Endothelial cell of umbilical vein (primary cell): Measurements from ENCODE around the gene HMCN1.

Experiments used
- CTCF ChIP-seq, 2 donors: IDR thresholded peaks; 1 replicate in 1 of 2; 2 replicates in 1 of 2; pipeline ENCODE4 v1.5.1; 2011; ENCODE audit warnings: low read length in 2 of 2, mild to moderate bottlenecking in 2 of 2, moderate library complexity in 2 of 2, control low read depth in 1 of 2, inconsistent platforms in 1 of 2, low read depth in 1 of 2; ENCODE audit not compliant: insufficient read depth in 1 of 2; ENCODE audit errors: extremely low read depth in 1 of 2
- EZH2 ChIP-seq: IDR thresholded peaks from 2 replicates; pipeline ENCODE4 v1.6.1; 2012; ENCODE audit warnings: borderline replicate concordance, low read depth, mild to moderate bottlenecking, moderate library complexity, low read length, inconsistent platforms; ENCODE audit not compliant: severe bottlenecking
- JUN ChIP-seq: IDR thresholded peaks from 2 replicates; pipeline ENCODE4 v1.6.1; 2011; ENCODE audit warnings: borderline replicate concordance, low read depth; ENCODE audit not compliant: insufficient read length, insufficient read depth
- MYC ChIP-seq: IDR thresholded peaks from one replicate; pipeline ENCODE4 v1.6.1; 2011; ENCODE audit warnings: mild to moderate bottlenecking, low read depth, low read length
- POLR2A ChIP-seq: IDR thresholded peaks from 2 replicates; pipeline ENCODE4 v1.6.1; 2012; ENCODE audit warnings: low read depth, mild to moderate bottlenecking, control low read depth, low read length
- POLR2AphosphoS5 ChIP-seq: IDR thresholded peaks from 2 replicates; pipeline ENCODE4 v1.6.1; 2012; ENCODE audit warnings: low read depth, mild to moderate bottlenecking, control low read depth, low read length, moderate library complexity; ENCODE audit not compliant: insufficient read depth

- TF ChIP-seq CTCF (IDR thresholded peaks at IDR 0.05; ENCODE audit: extremely low read depth in 1 of 2, insufficient read depth in 1 of 2, low read depth in 1 of 2, low read length in 2 of 2) (no peak), POLR2A (no peak), POLR2AphosphoS5 (no peak), EZH2 (no peak), JUN (no peak), MYC (no peak)
Measured at GRCh38 chr1:186178426-186179043, 444.3 kb downstream of the HMCN1 start.
